HG02610 (cell line): ENCODE measurements around the gene ARGLU1.

ENCODE experiments used
- ATAC-seq: cut with Tn5 transposase; IDR thresholded peaks from one replicate; pipeline ENCODE4 v1.9.1; 2021; ENCODE audit warnings: mild to moderate bottlenecking, moderate library complexity; ENCODE audit not compliant: unreplicated experiment

ARGLU1 gene

DNA sequence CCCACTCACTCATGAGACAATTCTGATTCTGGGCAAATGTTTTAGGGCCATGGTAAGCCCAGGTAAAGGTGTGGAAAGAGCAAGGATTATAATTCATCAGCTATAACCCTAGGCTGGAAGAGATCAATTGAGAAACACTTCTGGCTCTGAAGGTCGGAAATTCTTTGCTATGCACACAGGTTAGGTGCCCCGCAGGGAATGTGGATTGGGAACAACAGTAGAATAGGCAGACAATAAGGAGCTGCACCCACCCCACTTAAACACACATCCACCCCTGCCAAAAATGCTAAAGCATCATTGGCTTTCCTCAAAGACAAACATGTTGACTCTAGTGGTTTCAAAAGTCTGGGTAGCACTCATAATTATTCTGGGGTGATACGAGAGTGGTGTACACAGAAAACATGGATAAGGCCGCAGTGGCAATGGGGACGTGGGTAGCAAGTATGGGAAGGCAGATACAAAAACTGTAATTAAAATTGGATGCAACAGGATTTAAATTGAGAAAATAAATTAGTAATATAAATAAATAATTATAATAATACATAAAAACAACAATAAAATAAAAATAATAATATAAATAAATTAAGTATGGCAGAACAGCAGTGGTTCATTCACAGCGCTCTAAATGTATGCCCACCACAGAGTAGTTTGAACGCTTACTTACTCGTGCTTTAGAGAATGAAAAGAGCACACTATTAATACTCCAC, 41.0 kb downstream of the ARGLU1 start:
- ATAC-seq: no peak

DNA sequence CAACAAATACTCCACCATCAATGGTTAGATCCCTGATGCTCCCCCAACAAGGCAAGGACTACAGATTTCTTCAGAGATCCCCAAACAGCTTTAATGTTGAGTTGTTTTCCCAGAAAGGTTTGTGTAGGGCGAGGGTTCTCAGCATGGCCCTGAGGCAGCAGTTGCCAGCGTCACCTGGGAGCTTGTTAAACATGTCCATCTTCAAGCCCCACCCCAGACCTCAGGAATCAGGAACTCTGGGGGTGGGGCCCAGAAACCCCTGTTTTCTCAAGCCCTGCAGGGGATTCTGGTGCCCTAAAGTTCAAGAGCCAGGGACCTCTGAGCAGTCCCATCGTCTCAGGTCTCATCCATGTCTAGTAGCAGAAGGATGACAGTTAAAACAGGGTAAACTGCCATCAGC, 42.1 kb downstream of the ARGLU1 start:
- ATAC-seq: no peak

DNA sequence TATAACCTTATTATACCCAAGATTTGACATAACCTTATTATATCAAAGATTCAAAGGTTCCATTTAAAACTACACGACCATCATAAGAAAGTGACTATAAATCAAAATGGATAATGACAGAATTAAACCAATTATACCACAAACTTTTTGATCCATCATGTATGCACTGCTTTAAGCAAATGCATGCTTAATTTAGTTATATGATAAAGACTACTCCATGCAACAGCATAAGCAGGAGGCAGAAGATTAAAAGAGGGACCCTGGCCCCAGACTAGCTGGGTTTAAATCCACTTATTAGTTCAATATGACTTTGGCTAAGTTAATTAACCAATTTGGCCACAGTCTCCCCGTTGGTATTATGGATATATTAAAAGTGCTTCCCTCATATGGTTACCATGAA, 43.8 kb downstream of the ARGLU1 start:
- no peak for ATAC-seq

DNA sequence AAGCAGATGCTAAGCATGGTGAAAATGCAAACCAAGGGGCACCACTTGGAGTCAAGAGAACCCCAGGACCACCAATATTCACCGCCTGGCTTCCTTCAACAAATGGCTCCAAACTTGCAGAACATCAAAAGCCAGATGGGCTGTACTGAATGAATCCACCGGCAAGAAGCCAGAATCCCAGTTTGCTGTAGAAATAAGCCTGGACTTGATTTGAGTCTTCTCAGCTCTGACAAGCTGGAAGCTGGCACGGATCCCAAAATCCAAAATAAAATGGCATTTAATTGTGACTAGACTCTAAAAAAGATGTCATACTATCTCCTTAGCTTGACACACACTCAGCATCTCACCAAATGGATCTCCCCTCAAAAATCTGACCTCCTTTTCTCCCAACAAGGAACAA, 44.4 kb downstream of the ARGLU1 start:
- no peak for ATAC-seq

DNA sequence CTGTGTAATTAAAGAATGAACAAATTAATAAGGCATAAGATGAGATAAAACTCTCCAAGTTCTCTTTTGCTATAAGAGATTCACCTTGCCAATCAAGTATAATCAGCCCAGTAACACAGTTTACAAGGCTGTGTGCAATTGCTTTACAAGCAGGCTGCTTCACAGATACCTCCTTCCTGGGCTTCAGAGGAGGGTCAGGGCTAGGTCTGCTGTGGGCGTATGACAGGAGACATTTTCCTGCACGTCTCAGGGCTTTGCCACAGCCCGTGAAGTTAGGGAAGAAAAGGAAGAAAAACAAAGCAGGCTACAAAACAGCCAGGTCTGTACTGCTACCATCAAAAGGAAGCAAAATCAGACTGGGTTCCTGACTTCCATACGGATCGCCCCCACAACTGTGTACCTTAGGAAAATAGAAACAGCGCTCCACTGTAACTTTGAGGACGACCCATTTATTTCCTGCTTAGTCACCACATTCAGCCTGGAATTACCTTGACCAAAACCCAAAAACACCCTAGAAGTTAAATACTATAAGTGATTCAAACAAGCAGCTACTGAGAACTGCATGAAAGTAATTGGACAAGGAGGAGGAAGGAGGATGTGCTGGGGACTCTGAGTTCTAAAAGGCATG, 44.9 kb downstream of the ARGLU1 start:
- ATAC-seq: no peak

DNA sequence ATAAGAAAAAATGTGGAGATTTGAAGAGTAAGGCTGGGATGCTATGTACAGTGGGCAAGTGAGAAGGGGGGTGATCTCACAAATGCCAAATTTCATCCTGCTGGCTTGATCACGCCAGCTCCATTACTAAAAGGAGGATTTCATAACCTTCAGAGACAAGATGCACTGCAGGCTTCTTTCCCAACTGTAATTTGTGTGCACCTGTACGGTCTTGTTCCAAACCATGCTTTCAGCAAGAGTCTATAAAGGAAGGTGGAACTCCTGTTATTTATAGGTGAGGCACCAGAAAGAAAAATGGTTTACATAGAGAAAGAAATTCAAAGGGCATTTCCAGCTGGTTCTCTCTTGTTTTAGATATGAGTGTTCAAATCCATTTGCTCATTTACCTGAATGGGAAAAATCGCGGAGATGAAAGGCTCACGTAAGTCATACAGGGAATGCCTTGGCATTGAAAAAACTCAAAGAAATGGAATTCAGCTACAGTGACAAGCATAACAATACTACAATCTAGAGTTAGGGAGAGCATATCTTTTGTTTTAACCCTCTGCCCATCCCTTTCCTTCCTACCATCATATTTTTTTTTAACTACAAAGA, 45.7 kb downstream of the ARGLU1 start:
- no peak for ATAC-seq

DNA sequence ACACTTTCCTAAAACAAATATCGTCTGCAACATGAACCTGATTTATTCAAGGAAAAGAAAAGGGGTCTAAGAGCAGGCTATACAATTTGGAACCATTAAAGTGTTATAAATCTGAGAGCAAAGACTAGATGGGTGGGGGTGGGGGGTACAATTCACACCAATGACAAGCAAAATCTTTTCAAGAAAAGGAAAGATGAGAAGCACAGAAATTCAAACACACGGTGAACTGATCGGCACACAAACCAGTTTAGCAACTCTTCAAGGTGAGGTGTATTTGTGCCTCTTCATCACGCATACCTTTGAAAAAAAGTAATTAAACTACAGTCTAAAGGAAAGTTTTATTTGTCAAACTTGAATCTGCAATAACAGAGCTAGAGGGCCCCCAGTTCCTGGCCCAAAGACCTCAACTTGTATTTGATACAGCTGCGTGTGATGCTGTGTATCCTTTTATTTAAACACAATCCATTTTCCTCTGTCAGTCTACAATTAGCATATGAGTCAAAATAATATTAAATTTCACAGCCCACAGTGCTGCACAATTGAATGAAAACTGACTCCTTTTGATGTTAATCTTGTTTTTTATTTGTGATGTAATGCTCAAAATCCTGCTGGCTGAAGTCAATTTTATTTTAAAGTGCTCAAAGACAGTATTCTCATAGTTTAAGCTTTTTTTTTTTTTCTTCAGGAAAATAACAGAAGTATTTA, 46.7 kb downstream of the ARGLU1 start:
- ATAC-seq: no peak

DNA sequence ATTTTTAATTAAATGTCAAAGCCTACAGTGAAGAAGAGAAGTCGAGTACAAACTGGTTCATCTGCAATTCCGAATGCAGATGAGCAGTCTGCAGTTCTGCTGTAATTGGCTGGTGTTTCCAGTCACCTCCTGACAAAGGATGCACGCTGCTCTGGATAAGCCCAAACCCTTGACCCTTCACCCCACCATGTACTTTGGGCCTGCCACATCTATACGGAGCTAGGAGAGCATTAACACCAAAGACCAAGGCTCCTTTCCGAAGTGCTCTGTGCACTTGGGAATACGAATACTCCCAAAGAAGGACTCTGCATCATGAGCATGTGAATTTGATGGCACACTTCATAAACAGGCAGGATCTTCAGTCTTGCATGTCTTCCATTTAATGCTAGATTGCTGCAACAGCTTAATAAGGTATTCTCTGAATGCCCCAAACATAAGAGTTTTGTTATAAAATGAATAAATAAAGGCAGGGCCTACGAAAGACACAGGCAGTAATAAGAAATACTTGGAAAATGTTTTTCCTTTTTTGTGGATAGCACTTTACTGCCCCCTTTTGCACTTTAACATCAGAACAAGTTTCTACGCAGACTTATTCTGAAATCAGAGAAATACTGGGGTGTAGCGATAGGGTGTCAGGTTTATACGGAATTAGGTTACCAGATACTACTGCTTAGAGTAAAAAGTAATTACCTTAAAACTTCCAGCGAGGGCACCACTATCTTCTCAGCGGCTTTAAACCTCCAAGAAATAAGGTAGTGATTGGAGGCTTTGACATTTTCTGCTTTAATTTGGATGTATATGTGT, 47.5 kb downstream of the ARGLU1 start:
- ATAC-seq: no peak

DNA sequence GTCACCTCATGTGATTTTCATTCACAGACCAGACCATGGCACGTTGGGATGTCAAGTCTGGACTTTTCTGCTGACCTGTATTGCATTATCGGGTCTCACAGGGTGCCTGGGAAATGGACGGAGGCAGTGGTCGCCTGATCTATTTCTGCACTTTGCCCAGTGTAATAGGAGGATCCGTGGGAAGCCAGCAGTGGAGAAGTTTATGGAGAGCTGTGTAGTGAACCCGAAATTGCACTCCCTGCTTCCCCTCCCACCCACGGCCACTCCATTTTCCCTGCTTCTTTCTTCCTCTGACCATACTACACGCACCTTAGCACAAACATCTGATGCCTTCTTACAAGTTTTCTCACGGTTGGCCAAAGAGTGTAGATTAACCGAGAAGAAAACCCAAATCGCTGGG, 49.4 kb downstream of the ARGLU1 start:
- ATAC-seq: no peak

DNA sequence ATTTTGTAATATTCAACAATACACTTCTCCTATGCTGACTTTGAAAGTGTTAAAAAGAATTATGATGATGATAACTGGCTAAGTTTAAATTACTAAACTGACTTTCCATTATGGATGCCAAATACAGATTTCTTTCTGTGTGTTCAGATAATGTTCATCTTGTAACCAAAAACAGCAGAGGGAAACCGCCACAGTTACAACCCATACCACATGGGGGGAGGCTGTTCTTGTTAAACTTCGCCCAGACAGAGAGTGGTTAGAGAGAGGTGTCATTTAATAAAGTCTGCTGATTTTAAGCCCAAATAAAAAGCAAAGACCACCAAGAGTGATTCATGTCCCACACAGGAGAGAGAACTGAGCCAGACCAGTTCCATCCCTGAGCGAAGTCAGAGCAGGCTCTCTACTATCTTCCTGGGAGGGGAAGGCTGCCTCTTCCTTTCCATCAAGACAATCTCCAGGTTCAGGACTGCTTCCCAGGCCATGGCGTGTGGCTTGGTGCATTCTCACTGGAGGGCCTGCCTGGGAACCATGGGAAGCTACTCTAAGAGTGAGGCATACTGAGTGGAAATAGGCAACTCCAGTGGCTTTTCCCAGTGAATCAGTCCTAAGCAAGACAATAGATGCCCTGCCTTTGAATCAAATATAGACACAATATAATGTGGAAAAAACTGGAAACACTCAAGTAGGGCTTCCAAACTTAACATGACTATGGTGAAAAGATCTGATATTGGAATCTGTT, 50.7 kb downstream of the ARGLU1 start:
- no peak for ATAC-seq

DNA sequence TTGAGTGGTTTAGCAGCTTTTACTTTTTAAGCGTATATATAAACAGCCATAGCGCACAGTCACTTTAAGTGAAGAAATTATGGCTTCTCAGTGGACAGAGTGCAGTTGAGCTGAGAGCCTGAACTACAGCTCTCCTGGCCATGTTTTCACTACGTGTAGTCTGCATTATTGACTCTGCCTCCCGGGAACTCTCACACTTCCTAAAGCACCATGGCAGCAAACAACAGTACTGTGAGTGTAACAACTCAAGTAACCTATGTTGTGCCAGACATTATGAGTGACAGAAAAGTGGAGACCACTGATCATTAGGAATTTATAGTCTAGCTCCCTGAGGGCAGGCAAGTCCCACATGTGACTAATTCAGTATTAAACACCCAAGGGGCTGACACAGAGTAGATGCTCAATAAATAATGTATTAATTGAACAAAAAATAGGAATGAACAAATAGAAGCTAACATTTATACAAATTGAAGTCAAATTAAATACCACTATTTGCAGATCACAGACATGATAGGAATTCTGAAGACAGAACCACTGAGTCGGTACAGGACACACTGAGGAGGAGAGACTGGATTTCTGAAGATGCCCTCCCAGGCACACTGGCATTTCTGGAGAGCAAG, 52.2 kb downstream of the ARGLU1 start:
- no peak for ATAC-seq

DNA sequence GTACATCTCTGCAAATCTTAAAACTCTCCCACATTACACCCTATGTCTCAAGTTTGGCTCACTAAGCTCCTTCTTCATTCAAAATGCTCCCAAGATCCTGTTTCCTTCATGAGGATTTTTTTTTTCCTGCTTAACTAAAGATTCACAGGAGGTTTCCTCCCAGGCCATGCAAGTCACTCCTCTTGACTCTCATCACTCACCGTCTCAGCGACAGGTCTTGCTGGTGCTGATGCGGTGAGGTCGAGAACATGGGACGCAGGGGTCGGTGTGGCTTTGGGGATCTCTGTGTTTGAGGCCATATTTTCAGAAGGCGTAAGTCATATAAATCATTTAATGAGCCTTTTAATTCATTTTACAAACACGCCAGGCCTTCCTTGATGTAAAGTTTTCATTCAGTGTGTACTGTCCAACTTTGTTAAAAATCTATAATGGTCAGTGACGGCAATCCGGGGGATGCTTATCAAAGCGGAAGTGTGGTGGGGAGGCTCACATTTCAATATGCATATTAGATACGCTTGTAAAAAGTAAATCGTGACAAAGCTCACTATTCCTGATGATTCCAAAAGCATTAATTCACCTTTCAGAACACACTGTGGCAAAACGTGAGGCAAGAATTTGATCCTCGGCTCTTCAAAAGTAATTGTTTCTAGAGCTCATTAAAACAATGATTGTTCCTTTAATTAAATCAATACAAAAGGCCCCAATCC, 52.9 kb downstream of the ARGLU1 start:
- no peak for ATAC-seq

DNA sequence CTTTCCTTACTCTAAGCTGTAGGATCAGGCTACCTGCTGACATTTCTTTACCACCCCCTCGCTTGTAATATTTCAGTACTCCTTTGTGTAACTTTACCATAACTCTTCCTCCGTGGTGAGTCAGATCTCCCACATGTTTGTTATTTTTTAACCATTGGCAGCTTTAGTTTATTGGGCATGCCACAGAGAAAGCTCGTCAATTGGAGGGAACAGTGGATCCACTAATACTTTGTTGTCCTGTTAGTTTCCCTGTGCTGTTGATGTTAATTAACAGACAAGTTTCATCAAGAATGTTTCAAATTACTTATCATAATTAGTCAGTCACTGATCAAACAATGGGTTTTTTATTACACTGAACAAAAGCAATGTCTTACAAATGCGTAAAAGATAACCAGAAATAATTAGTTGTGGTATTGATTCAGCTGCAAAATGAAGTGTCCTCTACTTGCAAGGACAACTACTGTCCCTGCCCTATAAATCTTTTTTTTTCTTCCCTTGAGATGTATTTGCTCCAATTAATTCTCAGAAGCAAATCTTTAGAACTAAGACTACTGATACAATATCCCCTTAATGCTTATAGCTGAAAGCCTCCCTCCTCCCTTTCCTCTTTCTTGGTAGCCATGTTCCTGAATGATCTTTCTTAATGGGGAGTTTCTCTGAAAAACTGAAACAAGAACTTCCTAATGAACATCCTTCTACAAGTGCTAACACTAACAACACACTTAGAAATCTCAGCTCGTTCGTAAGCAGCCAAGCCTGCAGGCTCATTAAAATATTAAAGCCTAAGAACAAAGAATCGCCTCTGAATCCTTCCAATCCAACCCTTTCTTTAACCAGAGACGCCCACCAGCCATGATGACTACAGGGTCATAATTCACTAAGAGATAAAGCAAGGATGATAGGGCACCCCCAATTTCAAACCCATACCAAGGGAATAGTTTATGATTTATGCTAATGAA, 54.6 kb downstream of the ARGLU1 start:
- no peak for ATAC-seq

DNA sequence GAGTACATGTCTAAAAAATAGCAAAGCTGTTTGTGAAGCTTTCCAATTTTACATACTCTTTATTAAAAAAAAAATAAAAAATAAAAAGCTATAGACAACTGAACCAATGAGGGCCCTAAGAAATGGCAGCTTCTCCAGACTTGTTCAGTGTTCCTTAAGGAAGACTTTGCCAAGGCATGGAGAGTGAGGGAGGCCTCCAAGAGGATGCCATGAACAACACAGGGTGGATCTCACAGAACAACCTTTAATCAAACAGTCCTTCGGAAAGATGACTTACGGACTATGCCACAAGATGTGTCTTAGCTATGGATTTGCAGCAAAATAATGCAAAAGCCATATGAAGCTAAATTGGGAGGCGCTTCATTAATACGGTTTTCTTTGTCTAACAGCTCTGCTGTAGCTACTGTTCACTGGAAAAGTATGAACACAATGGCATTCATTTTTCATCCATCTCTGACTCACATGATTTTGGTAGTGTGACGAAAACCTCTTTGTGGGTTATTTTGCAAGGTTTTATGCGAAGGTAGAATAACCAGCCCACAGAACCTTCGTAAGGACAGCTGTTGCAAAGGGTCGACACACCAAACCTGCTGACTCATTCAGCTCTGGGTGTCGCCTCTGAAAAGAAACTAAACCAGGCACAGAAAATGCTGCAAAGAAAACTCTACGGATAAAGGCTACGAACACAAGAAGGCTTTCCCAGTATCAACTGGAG, 60.2 kb downstream of the ARGLU1 start:
- peak; percentile 92 for ATAC-seq

DNA sequence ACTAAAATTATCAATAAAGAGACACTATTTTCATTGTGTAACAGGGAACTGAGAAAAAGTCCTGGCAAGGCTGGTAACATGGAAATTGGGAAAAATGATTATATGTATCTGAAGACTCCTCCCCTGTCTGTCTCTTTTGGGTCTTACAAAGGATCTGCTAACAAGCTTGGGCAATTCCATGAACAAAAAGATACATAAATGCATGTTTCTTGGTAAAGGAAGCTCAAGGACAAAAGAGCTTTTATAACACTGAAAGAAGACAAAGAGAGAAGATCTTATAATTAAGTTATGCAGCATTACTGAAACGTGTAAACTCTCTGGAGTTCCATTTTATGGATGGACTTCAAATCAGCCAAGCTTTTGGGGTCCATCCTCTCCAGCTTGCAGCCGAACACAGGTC, 61.7 kb downstream of the ARGLU1 start:
- ATAC-seq: no peak

DNA sequence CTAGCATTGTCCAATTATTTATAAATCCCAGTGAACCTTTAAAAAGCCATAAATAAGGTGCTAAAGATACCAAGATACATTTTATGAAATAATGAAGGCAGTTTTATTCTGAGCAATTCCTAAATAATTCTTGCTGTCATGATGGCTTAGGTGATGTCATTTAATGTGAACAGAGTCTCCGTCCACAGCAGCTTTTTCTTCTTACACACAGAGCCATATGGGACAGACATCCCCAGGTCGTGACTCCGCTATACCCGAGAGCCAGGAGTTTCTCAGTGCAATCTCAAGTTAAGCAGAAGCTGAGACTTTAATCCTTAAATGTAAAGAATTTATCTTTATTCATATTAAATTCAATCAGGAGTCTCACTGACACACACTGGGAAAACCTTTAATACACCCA, 62.2 kb downstream of the ARGLU1 start:
- ATAC-seq: no peak

DNA sequence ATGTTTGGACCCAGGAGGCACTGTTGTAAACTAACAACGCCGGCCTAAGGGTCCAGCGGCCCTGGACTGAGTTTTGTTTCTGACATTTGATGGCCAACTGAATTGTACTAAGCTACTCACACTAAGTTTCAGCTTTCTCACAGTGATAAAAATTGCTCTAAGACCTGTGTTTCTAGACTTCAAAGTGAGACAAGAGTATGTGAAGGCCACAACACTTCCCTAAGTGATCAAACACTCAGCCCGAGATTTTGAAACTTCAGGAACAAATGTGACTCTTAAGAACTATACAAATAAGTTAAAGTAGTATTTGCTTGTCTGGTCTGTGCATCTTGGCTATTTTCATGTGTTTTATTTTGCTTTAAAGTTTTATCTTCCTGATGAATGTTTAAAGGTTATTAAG, 62.6 kb downstream of the ARGLU1 start:
- ATAC-seq: no peak
